ENCODE results near the gene ANKMY1. TPM values are rescaled to one million over a fixed set of nuclear protein-coding genes. Genes with fewer than 3 reads are reported as not detected.
A peak's percentile ranks its signal among the peaks of the same experiment; 100 is the strongest.
"Not testable (repeated sequence)": the region's sequence is repeated elsewhere in the genome, so short reads cannot be mapped to it uniquely, and the experiment has no call there.

The ANKMY1 gene
- total RNA-seq, 1 experiment from 2014 or later, result 8.9 TPM

GRCh38 chr2:240521885-240522284, 35.9 kb downstream of the ANKMY1 start:
- not testable (repeated sequence) for DNase-seq (ENCODE audit: low spot score)

- DNase-seq (ENCODE audit: low spot score), result no peak
Observed at GRCh38 chr2:240520974-240521350, 36.8 kb downstream of the ANKMY1 start.

GRCh38 chr2:240520130-240520973, 37.4 kb downstream of the ANKMY1 start:
- DNase-seq (ENCODE audit: low spot score), result no peak

DNA sequence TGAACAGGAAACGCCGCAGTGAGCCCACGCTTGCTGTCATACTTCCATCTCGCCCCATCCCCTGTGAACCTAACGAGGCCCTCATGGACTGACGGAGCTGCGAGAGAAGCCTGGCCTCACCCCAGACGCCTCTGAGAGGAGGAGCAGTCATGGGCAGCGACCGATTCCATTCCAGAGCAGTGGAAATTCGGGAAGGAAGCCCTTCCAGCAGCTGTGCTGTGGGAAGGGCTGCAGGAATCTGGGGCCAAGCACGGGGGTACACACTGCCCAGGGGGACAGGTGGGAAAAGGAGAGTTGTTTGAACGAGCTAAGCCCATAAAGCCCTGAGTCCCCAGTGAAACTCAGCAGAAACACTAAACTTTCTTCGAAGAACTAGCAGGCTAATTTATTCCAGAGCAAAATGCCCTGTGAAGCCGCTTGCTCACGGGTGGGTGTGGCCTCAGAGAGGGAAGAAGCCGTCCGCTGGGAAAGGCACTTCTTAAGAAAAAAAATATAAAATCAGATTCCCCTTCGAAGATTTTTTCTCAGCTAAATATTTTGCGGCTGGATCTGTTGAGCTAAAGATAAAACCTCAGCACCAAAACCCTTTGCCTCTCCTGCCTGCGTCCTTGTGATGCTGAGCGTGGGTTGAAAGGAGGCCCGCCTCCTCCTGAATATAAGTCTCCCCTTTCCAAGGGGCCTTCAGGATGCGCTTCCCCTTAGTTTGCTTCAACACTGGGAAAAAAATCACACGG, 38.2 kb downstream of the ANKMY1 start:
- DNase-seq (ENCODE audit: low spot score), result no peak

DNA sequence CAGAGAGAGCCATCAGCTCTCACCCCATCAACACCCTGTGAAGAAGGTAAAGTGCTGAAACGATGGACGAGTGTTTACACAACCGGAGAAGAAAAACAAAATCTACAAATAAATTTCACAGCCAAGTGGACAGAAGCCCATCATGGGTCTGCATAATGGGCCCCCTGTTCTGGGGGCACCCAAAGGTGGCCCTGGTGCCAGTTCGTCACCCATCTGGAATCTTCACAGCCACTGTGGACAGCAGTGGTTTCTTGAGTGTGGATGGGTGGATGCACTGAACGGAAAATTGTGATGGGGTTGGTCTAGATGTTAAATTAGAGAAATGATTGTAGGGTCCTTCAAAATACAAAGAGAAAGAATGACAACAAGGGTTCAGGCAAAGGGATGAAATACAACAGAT, 38.8 kb downstream of the ANKMY1 start:
- no peak for DNase-seq (ENCODE audit: low spot score)

DNA sequence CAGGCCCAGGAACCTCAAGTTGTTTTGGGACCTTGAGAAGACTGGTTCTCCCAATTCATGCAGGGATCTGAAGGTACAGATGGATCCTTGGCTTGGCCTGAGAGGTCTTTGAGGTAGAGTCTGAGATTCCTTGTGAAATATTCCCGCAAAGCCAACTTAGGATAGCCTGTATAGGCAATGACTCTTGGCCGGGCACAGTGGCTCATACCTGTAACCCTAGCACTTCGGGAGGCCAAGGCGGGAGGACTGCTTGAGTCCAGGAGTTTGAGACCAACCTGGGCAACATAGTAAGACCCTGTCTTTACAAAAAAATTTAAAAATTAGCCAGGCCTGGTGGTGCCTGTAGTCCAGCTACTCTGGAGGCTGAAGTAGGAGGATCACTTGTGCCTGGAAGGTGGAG, 40.4 kb downstream of the ANKMY1 start:
- no peak for DNase-seq (ENCODE audit: low spot score)

DNA sequence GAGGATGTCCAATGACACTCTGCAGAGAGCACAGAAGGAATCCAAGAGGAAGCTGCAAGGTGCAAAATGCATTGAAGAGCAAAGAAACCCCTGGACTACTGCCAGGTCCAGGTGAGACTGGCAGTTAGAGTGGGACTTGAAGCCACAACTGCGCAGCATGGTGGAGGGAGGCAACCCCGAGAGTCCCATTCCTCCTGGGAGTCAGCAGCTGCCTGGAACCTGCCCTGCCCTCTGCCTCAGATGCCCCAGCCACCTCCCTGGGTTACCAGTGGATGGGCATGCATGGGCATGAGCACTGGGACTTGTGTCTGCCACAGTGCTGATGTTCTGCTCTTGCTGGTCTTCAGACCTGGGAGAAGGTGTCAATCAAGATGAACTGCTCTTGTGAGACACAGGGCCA, 43.2 kb downstream of the ANKMY1 start:
- DNase-seq (ENCODE audit: low spot score), result no peak

DNA sequence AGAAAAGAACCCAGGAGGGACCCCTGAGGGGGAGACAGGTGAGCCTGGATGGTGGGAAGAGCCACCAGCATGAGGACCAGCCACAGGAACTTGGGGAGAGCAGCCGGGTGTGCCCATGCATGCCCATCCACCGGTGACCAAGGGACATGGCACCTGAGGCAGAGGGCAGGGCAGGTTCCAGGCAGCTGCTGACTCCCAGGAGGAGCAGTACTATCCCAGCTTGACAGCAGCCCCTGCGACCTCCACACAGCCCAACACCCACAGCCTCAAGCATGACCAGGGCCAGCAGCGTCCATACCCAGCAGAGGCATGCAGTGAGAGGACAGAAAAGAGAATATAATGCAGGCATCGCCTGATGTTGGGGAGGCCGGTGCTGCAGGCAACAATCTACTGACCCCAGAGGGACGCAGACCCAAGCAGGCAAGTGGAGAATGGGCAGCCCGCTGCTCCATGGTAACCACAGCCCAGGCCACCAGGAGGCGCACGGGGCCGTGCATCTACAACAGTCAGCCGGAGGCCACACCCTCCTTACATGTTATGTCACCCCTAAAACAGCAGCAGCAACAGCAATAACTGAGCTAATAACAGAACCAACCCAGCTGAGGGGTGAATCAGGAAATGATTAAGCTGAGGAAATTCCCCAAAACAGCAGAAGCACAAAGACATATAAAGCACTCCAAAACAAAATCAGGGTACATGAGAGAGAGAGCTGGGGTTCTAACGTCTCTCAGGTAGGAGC, 44.1 kb downstream of the ANKMY1 start:
- peak; percentile 85 for DNase-seq (ENCODE audit: low spot score)

GRCh38 chr2:240512666-240513535, 44.9 kb downstream of the ANKMY1 start:
- no peak for DNase-seq (ENCODE audit: low spot score)

DNA sequence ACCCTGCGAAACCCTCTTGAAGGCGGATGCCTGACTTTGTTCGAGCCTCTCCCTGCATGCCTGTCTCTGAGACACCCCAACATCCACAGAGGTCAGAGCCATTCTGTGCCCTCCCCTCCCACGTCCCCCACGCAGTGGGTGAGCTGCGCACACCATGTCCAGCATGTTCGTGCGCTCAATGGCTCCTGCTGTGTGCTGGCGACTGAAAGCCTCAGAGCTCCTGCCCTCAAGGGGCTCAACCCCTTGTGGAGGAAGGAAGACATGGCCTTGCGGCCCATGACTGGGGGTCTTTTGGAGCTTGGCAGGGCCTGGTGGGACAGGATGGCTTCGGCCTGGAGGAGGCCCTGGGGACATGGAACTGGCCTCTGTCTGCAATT, 45.7 kb downstream of the ANKMY1 start:
- DNase-seq (ENCODE audit: low spot score), result no peak

GRCh38 chr2:240511351-240512108, 46.3 kb downstream of the ANKMY1 start:
- DNase-seq (ENCODE audit: low spot score), result no peak

- DNase-seq (ENCODE audit: low spot score), result no peak
Observed at GRCh38 chr2:240510513-240511210, 47.1 kb downstream of the ANKMY1 start.

DNA sequence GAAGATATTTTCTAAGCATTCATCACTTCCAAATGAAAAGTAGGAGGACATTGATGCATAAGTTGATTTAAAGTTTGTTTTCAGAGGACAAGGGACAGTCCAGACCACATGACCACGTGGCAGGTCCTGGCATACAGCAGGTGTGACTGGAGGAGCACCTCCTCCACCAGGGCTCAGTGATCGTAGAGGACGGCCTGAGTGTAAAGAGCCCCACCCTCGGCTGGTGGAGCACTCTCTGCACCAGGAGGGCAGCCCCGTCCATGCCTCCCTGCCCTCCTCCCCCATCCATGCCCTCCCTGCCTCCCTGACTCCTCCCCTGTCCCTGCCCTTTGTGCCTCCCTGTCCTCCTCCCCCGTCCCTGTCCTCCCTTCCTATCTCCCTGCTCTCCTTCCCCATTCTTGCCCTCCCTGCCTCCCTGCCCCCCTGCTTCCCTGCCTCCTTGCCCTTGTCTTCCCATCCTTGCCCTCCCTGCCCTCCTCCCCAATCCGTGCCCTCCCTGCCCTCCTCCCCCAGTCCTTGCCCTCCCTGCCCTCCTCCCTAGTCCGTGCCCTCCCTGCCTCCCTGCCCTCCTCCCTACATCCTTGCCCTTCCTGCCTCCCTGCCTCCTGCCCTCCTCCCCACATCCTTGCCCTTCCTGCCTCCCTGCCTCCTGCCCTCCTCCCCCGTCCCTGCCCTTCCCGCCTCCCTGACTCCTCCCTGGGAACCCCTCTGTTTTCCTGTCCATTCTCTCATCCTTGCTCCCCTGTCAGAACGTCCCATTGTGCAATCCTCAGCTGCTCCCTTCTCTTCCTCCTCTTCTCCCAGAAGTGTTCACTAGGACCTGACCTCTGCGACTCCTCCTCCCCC, 47.9 kb downstream of the ANKMY1 start:
- no peak for DNase-seq (ENCODE audit: low spot score)

DNA sequence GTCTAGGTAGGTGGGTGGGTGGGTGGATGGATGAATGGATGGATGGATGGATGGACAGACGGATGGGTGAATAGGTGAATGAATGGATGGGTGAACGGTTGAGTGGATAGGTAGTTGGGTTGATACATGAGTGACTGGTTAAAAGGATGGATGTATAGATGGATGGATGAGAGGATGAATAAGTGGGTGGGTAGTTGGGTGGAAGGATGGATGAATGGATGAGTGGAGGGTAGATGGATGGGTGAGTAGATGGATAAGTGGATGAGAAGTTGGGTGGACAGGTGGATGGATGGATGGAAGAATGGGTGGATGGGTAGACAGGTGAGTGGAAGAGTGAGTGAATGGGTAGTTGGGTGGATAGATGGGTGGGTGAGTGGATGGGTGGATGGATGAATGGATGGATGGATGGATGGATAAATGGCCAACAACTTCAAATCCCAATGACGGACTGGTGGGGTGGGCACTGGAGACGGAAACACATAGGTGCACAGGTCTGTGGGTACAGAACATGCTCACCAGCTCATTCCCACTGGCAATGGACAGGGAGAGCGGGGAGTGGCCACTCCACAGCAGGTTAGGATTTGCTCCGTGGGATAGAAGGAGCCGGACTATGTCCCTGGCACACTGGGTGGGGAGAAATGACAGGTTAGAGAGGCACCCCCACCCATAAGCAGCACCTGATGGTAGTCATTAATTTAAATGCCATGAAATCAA, 48.8 kb downstream of the ANKMY1 start:
- no peak for DNase-seq (ENCODE audit: low spot score)

DNA sequence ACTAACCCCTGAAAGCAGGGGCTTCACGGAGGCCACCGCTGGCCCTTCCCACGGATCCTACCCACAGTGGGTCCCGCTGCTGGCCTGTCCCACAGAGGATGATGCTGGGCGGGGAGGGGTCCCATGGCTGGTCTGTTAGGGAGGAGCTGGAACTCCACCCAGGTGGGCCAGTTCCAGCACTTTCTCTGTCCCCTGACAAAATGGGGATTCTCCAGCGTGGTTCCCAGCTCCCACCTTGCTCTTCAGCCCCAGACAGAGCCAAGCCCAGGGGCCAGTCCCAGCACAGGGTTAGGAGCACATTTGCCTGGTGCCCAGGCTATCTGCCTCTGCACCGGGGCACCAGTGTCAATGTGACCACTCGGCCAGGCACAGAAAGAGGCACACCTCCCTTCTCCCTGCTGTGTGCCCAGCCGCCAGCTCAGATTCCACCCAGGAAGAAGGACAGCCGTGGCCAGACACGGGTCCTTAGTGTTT, 50.0 kb downstream of the ANKMY1 start:
- no peak for DNase-seq (ENCODE audit: low spot score)

DNA sequence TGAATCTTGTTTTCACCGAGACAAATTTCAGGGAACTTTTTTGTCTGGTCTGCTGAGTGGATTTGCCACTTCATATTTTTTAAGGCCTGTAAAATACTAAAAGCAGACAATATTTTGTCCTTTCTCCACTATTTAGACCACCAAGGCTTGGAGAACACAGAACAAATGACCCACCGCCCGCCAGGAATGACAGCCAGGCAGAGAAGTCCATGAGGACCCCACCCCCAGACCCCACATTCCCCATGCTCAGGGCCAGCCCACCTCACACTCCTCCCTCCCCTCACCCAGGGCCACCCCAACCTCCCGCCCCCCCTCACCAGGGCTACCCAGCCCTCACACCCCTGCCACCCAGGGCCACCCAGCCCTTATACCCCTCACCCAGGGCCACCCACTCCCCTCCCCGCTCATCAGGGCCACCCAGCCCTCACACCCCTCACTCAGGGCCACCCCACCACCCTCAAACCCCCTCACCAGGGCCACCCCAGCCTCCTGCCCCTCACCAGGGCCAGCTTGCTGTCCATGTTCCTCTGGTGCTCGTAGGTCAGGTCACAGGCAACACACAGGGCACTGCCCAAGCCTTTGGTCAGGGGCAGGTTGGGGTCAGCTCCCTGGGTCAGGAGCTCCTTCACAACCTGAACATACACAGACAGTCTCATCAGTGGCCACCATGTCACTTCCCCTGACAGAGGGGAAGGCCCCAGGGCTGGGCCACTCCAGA, 50.6 kb downstream of the ANKMY1 start:
- DNase-seq (ENCODE audit: low spot score), result no peak

DNA sequence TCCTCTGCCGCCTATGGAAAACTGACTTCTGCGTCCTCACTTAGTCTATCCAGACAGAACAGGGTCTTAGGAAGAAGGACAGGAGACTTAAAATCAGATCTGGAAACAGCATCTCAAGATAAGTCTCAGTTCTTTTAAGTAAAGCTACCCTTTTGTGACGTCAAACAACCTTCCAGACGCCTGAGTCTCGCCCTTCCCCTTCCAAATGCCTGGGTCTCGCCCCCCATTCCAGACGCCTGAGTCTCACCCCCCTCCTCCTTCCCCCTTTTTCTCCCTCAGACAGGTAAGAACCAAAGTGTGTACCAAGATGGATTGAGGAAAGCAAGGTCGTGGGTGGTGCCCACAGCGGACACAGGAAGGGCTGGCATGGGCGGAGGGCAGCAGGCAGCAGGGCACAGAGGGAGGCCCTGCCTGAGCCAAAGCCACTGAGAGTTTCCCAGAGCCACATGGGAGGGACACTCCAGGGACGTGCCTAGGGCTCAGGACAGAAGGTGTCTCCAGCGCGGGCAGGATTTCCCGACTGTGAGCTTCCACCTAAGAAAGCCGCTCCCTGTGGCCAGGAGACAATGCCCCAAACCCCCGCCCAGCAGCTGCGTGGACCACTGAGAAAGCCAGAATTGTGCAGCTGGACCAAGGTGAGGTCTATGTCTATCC, 51.3 kb downstream of the ANKMY1 start:
- DNase-seq (ENCODE audit: low spot score), result no peak
